Posterior cingulate gyrus (tissue), 11 donors: ENCODE results near the gene GRIK4.

Experiments used
- DNase-seq, 10 donors: peaks; one replicate each; pipeline versions ENCODE4 v3.0.0 to v3.0.0-alpha.2; 2020 to 2021; ENCODE audit warnings: mixed read lengths in 3 of 10
- intact Hi-C: fragments of 100-400 bp; cut with DNase I; formaldehyde crosslinking; loops from one replicate; pipeline ENCODE4 v1.15.1; 2023

The GRIK4 gene

GRCh38 chr11:120914021-120914420 is 402.5 kb downstream of the GRIK4 start:
- DNase-seq, result no peak
- intact Hi-C loops, result no loop called here

GRCh38 chr11:120914601-120915000 is 403.1 kb downstream of the GRIK4 start:
- no peak for DNase-seq
- intact Hi-C loops, result no loop called here

- intact Hi-C loops, result no loop called here
Observed at GRCh38 chr11:120917559-120918239, 406.2 kb downstream of the GRIK4 start.

GRCh38 chr11:120918257-120918656 is 406.7 kb downstream of the GRIK4 start:
- no peak for DNase-seq
- intact Hi-C loops, result no loop called here

More at GRCh38 chr11:120917559-120918239, 406.2 kb downstream of the GRIK4 start:
- no peak for DNase-seq

GRCh38 chr11:120919045-120919444 is 407.5 kb downstream of the GRIK4 start:
- intact Hi-C loops, result no loop called here
- DNase-seq, result no peak

- no peak for DNase-seq
- intact Hi-C loops, result no loop called here
Observed at GRCh38 chr11:120919566-120919965, 408.0 kb downstream of the GRIK4 start.

GRCh38 chr11:120923866-120924508 is 412.4 kb downstream of the GRIK4 start:
- intact Hi-C loops, result no loop called here

GRCh38 chr11:120925944-120926343 is 414.4 kb downstream of the GRIK4 start:
- no peak for DNase-seq
- intact Hi-C loops, result no loop called here

More at GRCh38 chr11:120923866-120924508, 412.4 kb downstream of the GRIK4 start:
- no peak for DNase-seq

GRCh38 chr11:120928627-120929026 is 417.1 kb downstream of the GRIK4 start:
- DNase-seq, result no peak
- intact Hi-C loops, result no loop called here

GRCh38 chr11:120929090-120929489 is 417.5 kb downstream of the GRIK4 start:
- DNase-seq, result peak in 7 of 10 donors; percentile 25 to 93 (median 63)
- intact Hi-C loops, result no loop called here

GRCh38 chr11:120929664-120930154 is 418.2 kb downstream of the GRIK4 start:
- intact Hi-C loops, result loop anchor here (5.0 kb wide), 1 partner anchor 183 kb away; no protein-coding TSS in a partner anchor
- DNase-seq, result peak in 4 of 10 donors; percentile 51 to 81 (median 60)

GRCh38 chr11:120931057-120931779 is 419.7 kb downstream of the GRIK4 start:
- DNase-seq, result no peak
- intact Hi-C loops, result loop anchor here (5.0 kb wide), 1 partner anchor 181 kb away; no protein-coding TSS in a partner anchor

GRCh38 chr11:120932305-120932915 is 420.9 kb downstream of the GRIK4 start:
- intact Hi-C loops, result loop anchor here (5.0 kb wide), 1 partner anchor 180 kb away; no protein-coding TSS in a partner anchor
- no peak for DNase-seq

GRCh38 chr11:120936356-120936755 is 424.8 kb downstream of the GRIK4 start:
- DNase-seq, result no peak
- intact Hi-C loops, result no loop called here

- no peak for DNase-seq
- intact Hi-C loops, result no loop called here
Observed at GRCh38 chr11:120937501-120937900, 426.0 kb downstream of the GRIK4 start.

GRCh38 chr11:120938260-120938659 is 426.7 kb downstream of the GRIK4 start:
- intact Hi-C loops, result no loop called here

GRCh38 chr11:120940160-120940848 is 428.8 kb downstream of the GRIK4 start:
- DNase-seq, result no peak
- intact Hi-C loops, result no loop called here

More at GRCh38 chr11:120938260-120938659, 426.7 kb downstream of the GRIK4 start:
- no peak for DNase-seq

- no peak for DNase-seq
- intact Hi-C loops, result no loop called here
Observed at GRCh38 chr11:120941000-120941399, 429.5 kb downstream of the GRIK4 start.

GRCh38 chr11:120942701-120943100 is 431.2 kb downstream of the GRIK4 start:
- intact Hi-C loops, result no loop called here

GRCh38 chr11:120945042-120945441 is 433.5 kb downstream of the GRIK4 start:
- no peak for DNase-seq
- intact Hi-C loops, result no loop called here

More at GRCh38 chr11:120942701-120943100, 431.2 kb downstream of the GRIK4 start:
- DNase-seq, result no peak
